Activated gamma-delta T cell (primary cell): ENCODE measurements around the gene TIMM17A.
A peak's percentile ranks its signal among the peaks of the same experiment; 100 is the strongest.
"Not testable (repeated sequence)": the region's sequence is repeated elsewhere in the genome, so short reads cannot be mapped to it uniquely, and the experiment has no call there.

Source experiments
- DNase-seq: peaks from one replicate; lab custom pipeline; 2025; lab: John Stamatoyannopoulos, UW

Gene TIMM17A

GRCh38 chr1:201940316-201940715, 15.0 kb upstream of the TIMM17A start:
- DNase-seq, result not testable (repeated sequence)

GRCh38 chr1:201941420-201942128, 13.7 kb upstream of the TIMM17A start:
- no peak for DNase-seq

GRCh38 chr1:201942129-201942495, 13.2 kb upstream of the TIMM17A start:
- DNase-seq, result no peak

- no peak for DNase-seq
These were observed 11.3 kb upstream of the TIMM17A start for GRCh38 chr1:201944002-201944401.

GRCh38 chr1:201944639-201945038, 10.7 kb upstream of the TIMM17A start:
- DNase-seq, result no peak

GRCh38 chr1:201945157-201945556, 10.1 kb upstream of the TIMM17A start:
- DNase-seq, result no peak

GRCh38 chr1:201945863-201946223, 9.5 kb upstream of the TIMM17A start:
- no peak for DNase-seq

- DNase-seq, result no peak
These were observed 8.9 kb upstream of the TIMM17A start, which contains the start of gene LMOD1 for GRCh38 chr1:201946224-201946908. Gene LMOD1 (minus strand): TSS chr1:201946548. CDS start chr1:201946340, 208 bp downstream.

- DNase-seq, result no peak
These were observed 7.7 kb upstream of the TIMM17A start for GRCh38 chr1:201947697-201948008.

GRCh38 chr1:201949491-201949890, 5.8 kb upstream of the TIMM17A start:
- DNase-seq, result no peak

GRCh38 chr1:201954263-201955008, 867 bp upstream of the TIMM17A start:
- DNase-seq, result no peak

- DNase-seq, result no peak
These were observed 433 bp downstream of the TIMM17A start for GRCh38 chr1:201955729-201956143.

GRCh38 chr1:201958348-201958747, 3.0 kb downstream of the TIMM17A start:
- DNase-seq, result no peak

- not testable (repeated sequence) for DNase-seq
These were observed 7.1 kb downstream of the TIMM17A start for GRCh38 chr1:201962382-201962781.

GRCh38 chr1:201964261-201964660, 9.0 kb downstream of the TIMM17A start:
- no peak for DNase-seq

GRCh38 chr1:201966171-201966570, 10.9 kb downstream of the TIMM17A start:
- no peak for DNase-seq

GRCh38 chr1:201968202-201968925, 13.1 kb downstream of the TIMM17A start:
- no peak for DNase-seq

- no peak for DNase-seq
These were observed 15.2 kb downstream of the TIMM17A start for GRCh38 chr1:201970334-201971159.

GRCh38 chr1:201982082-201982622, 26.8 kb downstream of the TIMM17A start:
- DNase-seq, result no peak

GRCh38 chr1:201982623-201983379, 27.5 kb downstream of the TIMM17A start, which contains the start of gene RNPEP:
Gene RNPEP (plus strand): TSS chr1:201982648. CDS start chr1:201982667, 19 bp downstream.
- peak; percentile 47 for DNase-seq
